Subcutaneous abdominal adipose tissue (tissue), 5 donors: ENCODE results near the gene CCN5.

Experiments used
- H3K27ac ChIP-seq: one replicate; pipeline ENCODE4 v1.7.0; 2013; ENCODE audit warnings: low read depth, mild to moderate bottlenecking, inconsistent platforms, low read length, moderate library complexity
- H3K27me3 ChIP-seq, 5 donors: one replicate each; pipeline ENCODE4 v1.7.0; 2013; ENCODE audit warnings: low read length in 5 of 5, inconsistent platforms in 1 of 5; ENCODE audit not compliant: control insufficient read depth in 5 of 5, insufficient read depth in 4 of 5
- H3K36me3 ChIP-seq, 5 donors: one replicate each; pipeline ENCODE4 v1.7.0; 2013; ENCODE audit warnings: low read length in 5 of 5; ENCODE audit not compliant: control insufficient read depth in 5 of 5, insufficient read depth in 5 of 5
- H3K4me1 ChIP-seq, 5 donors: one replicate each; pipeline ENCODE4 v1.7.0; 2013; ENCODE audit warnings: low read length in 5 of 5, mild to moderate bottlenecking in 3 of 5, moderate library complexity in 1 of 5; ENCODE audit not compliant: control insufficient read depth in 5 of 5, insufficient read depth in 5 of 5
- H3K4me3 ChIP-seq, 5 donors: one replicate each; pipeline ENCODE4 v1.7.0; 2013; ENCODE audit warnings: low read length in 5 of 5, low read depth in 1 of 5
- H3K9ac ChIP-seq, 5 donors: one replicate each; pipeline ENCODE4 v1.7.0; 2013; ENCODE audit warnings: low read length in 5 of 5, mild to moderate bottlenecking in 4 of 5, moderate library complexity in 3 of 5
- H3K9me3 ChIP-seq, 5 donors: one replicate each; pipeline ENCODE4 v1.7.0; 2013; ENCODE audit warnings: low read length in 5 of 5; ENCODE audit not compliant: control insufficient read depth in 5 of 5
- donor health status: healthy.
- donor health status: healthy.
- donor health status: healthy.
- donor health status: healthy.
- donor health status: healthy.

The CCN5 gene

GRCh38 chr20:44733341-44734069 lies 18.3 kb downstream of the CCN5 start:
- no peaks in the 10 kb centered on the region for H3K9me3 ChIP-seq
- H3K9ac ChIP-seq = no peak overlapping the region
- peaks cover 0 to 50% (median 39%) of the 10 kb centered on the region in 5 donors for H3K4me1 ChIP-seq
- no peaks in the 10 kb centered on the region for H3K36me3 ChIP-seq
- H3K27ac ChIP-seq = no peak overlapping the region
- no peak overlapping the region for H3K4me3 ChIP-seq
- H3K27me3 ChIP-seq = no peaks in the 10 kb centered on the region

- H3K9ac ChIP-seq = peak overlapping the region in 2 of 5 donors; percentile 26 to 55
- peak overlapping the region; percentile 80 for H3K27ac ChIP-seq
- no peaks in the 10 kb centered on the region for H3K9me3 ChIP-seq
- no peaks in the 10 kb centered on the region for H3K27me3 ChIP-seq
- no peaks in the 10 kb centered on the region for H3K36me3 ChIP-seq
- H3K4me1 ChIP-seq = peaks cover 3 to 49% (median 37%) of the 10 kb centered on the region in 5 donors
- no peak overlapping the region for H3K4me3 ChIP-seq
Observed at GRCh38 chr20:44734938-44735337, 19.8 kb downstream of the CCN5 start.

- H3K9ac ChIP-seq = no peak overlapping the region
- H3K27me3 ChIP-seq = no peaks in the 10 kb centered on the region
- H3K27ac ChIP-seq = peak overlapping the region; percentile 80
- no peaks in the 10 kb centered on the region for H3K9me3 ChIP-seq
- H3K4me3 ChIP-seq = peak overlapping the region in 4 of 5 donors; percentile 2 to 42 (median 9)
- H3K36me3 ChIP-seq = no peaks in the 10 kb centered on the region
- peaks cover 3 to 48% (median 37%) of the 10 kb centered on the region in 5 donors for H3K4me1 ChIP-seq
Observed at GRCh38 chr20:44735816-44736169, 20.6 kb downstream of the CCN5 start.

- Histone ChIP-seq H3K4me1 (peaks cover 3 to 49% (median 39%) of the 10 kb centered on the region in 5 donors), H3K4me3 (peak overlapping the region in 4 of 5 donors; percentile 2 to 42 (median 9)), H3K36me3 (no peaks in the 10 kb centered on the region), H3K27ac (peak overlapping the region; percentile 31), H3K9ac (no peak overlapping the region), H3K27me3 (no peaks in the 10 kb centered on the region), H3K9me3 (no peaks in the 10 kb centered on the region)
Observed at GRCh38 chr20:44736170-44737021, 21.2 kb downstream of the CCN5 start.

GRCh38 chr20:44737116-44737515 lies 21.9 kb downstream of the CCN5 start:
- Histone ChIP-seq H3K4me1 (peaks cover 3 to 52% (median 42%) of the 10 kb centered on the region in 5 donors), H3K27me3 (no peaks in the 10 kb centered on the region), H3K27ac (no peak overlapping the region), H3K4me3 (no peak overlapping the region), H3K9ac (no peak overlapping the region), H3K9me3 (no peaks in the 10 kb centered on the region), H3K36me3 (no peaks in the 10 kb centered on the region)

- no peaks in the 10 kb centered on the region for H3K36me3 ChIP-seq
- peaks cover 3 to 55% (median 41%) of the 10 kb centered on the region in 5 donors for H3K4me1 ChIP-seq
- peak overlapping the region in 1 of 5 donors; percentile 21 for H3K9ac ChIP-seq
- H3K27ac ChIP-seq = peak overlapping the region; percentile 76
- H3K27me3 ChIP-seq = no peaks in the 10 kb centered on the region
- no peaks in the 10 kb centered on the region for H3K9me3 ChIP-seq
- H3K4me3 ChIP-seq = peak overlapping the region in 2 of 5 donors; percentile 14 to 31
Observed at GRCh38 chr20:44738813-44739477, 23.8 kb downstream of the CCN5 start.

- Histone ChIP-seq H3K27ac (peak overlapping the region; percentile 76), H3K36me3 (no peaks in the 10 kb centered on the region), H3K9me3 (no peaks in the 10 kb centered on the region)
Observed at GRCh38 chr20:44739942-44740341, 24.8 kb downstream of the CCN5 start.

GRCh38 chr20:44742304-44743079 lies 27.3 kb downstream of the CCN5 start:
- peak overlapping the region in 1 of 5 donors; percentile 38 for H3K9ac ChIP-seq
- no peak overlapping the region for H3K4me3 ChIP-seq
- peaks cover 0 to 8% (median 0%) of the 10 kb centered on the region in 5 donors for H3K27me3 ChIP-seq
- peaks cover 6 to 59% (median 54%) of the 10 kb centered on the region in 5 donors for H3K4me1 ChIP-seq
- no peaks in the 10 kb centered on the region for H3K36me3 ChIP-seq
- no peak overlapping the region for H3K27ac ChIP-seq
- H3K9me3 ChIP-seq = no peaks in the 10 kb centered on the region

More at GRCh38 chr20:44739942-44740341, 24.8 kb downstream of the CCN5 start:
- no peak overlapping the region for H3K4me3 ChIP-seq
- no peak overlapping the region for H3K9ac ChIP-seq
- H3K4me1 ChIP-seq = peaks cover 3 to 49% (median 41%) of the 10 kb centered on the region in 5 donors
- H3K27me3 ChIP-seq = no peaks in the 10 kb centered on the region

- Histone ChIP-seq H3K9me3 (no peaks in the 10 kb centered on the region), H3K27ac (no peak overlapping the region), H3K36me3 (no peaks in the 10 kb centered on the region), H3K4me3 (no peak overlapping the region), H3K4me1 (peaks cover 6 to 63% (median 56%) of the 10 kb centered on the region in 5 donors), H3K9ac (no peak overlapping the region), H3K27me3 (peaks cover 0 to 8% (median 0%) of the 10 kb centered on the region in 5 donors)
Observed at GRCh38 chr20:44743080-44743701, 28.0 kb downstream of the CCN5 start.
